Measurements from ENCODE around the gene SOHLH1. TPM values are rescaled to one million over a fixed set of nuclear protein-coding genes. Genes with fewer than 3 reads are reported as not detected.

Gene SOHLH1
- polyA plus RNA-seq, 2 of the 4 experiments (the other 2 are of a cell fraction), result not detected

DNA sequence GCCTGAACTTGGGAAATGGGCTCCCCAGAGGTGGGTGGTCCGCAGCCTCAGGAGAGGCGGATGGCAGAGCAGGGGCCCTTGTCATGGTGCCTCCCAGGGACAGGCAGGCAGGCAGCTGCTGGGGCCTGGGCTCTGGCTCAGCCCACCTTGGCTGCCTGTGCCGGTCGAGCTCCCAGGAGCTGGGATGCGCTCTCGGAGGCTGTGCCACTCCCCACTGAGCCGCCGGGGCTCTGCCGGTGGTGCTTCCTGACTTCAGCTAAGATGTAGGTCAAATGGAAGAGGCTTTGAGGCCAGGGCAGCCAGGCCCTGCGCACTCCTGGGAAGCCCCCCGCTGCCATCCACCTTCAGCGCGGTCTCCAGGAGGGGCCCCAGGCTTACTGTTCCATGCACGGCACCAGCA is 43.7 kb upstream of the SOHLH1 start:
- no peaks in the 10 kb centered on the region for H3K9me3 ChIP-seq
- WGBS (ENCODE audit: missing lambda C conversion rate), result 63% methylated on average over 11 of the region's 14 CpGs
- no peak for TF ChIP-seq CHD4 (IDR thresholded peaks at IDR 0.05; ENCODE audit: borderline replicate concordance)
- TF ChIP-seq, protein P1, sequence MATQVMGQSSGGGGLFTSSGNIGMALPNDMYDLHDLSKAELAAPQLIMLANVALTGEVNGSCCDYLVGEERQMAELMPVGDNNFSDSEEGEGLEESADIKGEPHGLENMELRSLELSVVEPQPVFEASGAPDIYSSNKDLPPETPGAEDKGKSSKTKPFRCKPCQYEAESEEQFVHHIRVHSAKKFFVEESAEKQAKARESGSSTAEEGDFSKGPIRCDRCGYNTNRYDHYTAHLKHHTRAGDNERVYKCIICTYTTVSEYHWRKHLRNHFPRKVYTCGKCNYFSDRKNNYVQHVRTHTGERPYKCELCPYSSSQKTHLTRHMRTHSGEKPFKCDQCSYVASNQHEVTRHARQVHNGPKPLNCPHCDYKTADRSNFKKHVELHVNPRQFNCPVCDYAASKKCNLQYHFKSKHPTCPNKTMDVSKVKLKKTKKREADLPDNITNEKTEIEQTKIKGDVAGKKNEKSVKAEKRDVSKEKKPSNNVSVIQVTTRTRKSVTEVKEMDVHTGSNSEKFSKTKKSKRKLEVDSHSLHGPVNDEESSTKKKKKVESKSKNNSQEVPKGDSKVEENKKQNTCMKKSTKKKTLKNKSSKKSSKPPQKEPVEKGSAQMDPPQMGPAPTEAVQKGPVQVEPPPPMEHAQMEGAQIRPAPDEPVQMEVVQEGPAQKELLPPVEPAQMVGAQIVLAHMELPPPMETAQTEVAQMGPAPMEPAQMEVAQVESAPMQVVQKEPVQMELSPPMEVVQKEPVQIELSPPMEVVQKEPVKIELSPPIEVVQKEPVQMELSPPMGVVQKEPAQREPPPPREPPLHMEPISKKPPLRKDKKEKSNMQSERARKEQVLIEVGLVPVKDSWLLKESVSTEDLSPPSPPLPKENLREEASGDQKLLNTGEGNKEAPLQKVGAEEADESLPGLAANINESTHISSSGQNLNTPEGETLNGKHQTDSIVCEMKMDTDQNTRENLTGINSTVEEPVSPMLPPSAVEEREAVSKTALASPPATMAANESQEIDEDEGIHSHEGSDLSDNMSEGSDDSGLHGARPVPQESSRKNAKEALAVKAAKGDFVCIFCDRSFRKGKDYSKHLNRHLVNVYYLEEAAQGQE (IDR thresholded peaks at IDR 0.05), result no peak
- TF ChIP-seq TFCP2L1 (CRISPR knock-in tag; IDR thresholded peaks at IDR 0.05), result no peak
- no peak for TF ChIP-seq MAFK (IDR thresholded peaks at IDR 0.05; ENCODE audit: partially characterized antibody)
- no peak for TF ChIP-seq HEYL (CRISPR knock-in tag; IDR thresholded peaks at IDR 0.05)
- TF ChIP-seq MYC (IDR thresholded peaks at IDR 0.05; ENCODE audit: borderline replicate concordance, low read length), result no peak
- no peak for TF ChIP-seq HOXA7 (CRISPR knock-in tag; IDR thresholded peaks at IDR 0.05)
- no peak for TF ChIP-seq SREBF2 (IDR thresholded peaks at IDR 0.05)
- TF ChIP-seq, protein P2, sequence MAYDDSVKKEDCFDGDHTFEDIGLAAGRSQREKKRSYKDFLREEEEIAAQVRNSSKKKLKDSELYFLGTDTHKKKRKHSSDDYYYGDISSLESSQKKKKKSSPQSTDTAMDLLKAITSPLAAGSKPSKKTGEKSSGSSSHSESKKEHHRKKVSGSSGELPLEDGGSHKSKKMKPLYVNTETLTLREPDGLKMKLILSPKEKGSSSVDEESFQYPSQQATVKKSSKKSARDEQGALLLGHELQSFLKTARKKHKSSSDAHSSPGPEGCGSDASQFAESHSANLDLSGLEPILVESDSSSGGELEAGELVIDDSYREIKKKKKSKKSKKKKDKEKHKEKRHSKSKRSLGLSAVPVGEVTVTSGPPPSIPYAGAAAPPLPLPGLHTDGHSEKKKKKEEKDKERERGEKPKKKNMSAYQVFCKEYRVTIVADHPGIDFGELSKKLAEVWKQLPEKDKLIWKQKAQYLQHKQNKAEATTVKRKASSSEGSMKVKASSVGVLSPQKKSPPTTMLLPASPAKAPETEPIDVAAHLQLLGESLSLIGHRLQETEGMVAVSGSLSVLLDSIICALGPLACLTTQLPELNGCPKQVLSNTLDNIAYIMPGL (CRISPR knock-in tag; IDR thresholded peaks at IDR 0.05; ENCODE audit: borderline replicate concordance), result no peak
- TF ChIP-seq ESRRA (IDR thresholded peaks at IDR 0.05; ENCODE audit: borderline replicate concordance, low read length), result no peak
- no peak for TF ChIP-seq ZFP36 (IDR thresholded peaks at IDR 0.05; ENCODE audit: borderline replicate concordance, partially characterized antibody)
- TF ChIP-seq EP300 (IDR thresholded peaks at IDR 0.05), result no peak
- no peak for TF ChIP-seq CBX2 (IDR thresholded peaks at IDR 0.05; ENCODE audit: borderline replicate concordance, low read depth)
- no peak for TF ChIP-seq HOXB5 (CRISPR knock-in tag; IDR thresholded peaks at IDR 0.05)
- no peak for TF ChIP-seq FOSL2 (IDR thresholded peaks at IDR 0.05)
- no peak for TF ChIP-seq FOSL2 (CRISPR knock-in tag; IDR thresholded peaks at IDR 0.05)
- TF ChIP-seq ZC3H11A (IDR thresholded peaks at IDR 0.05), result no peak
- TF ChIP-seq GATA3 (IDR thresholded peaks at IDR 0.05; ENCODE audit: borderline replicate concordance), result no peak
- no peak for TF ChIP-seq MAZ (IDR thresholded peaks at IDR 0.05; ENCODE audit: borderline replicate concordance, low read depth, low read length)
- no peak for TF ChIP-seq FOSB (CRISPR knock-in tag; IDR thresholded peaks at IDR 0.05)
- TF ChIP-seq, protein P3, sequence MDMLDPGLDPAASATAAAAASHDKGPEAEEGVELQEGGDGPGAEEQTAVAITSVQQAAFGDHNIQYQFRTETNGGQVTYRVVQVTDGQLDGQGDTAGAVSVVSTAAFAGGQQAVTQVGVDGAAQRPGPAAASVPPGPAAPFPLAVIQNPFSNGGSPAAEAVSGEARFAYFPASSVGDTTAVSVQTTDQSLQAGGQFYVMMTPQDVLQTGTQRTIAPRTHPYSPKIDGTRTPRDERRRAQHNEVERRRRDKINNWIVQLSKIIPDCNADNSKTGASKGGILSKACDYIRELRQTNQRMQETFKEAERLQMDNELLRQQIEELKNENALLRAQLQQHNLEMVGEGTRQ (IDR thresholded peaks at IDR 0.05), result no peak
- no peak overlapping the region for H3K27ac ChIP-seq
- FAIRE-seq (no peak), ATAC-seq (no peak), DNase-seq (ENCODE audit: low read depth in 1 of 2, low spot score in 1 of 2) (no peak)
- H3K4me1 ChIP-seq, result no peaks in the 10 kb centered on the region
- no peak overlapping the region for H3K4me3 ChIP-seq
- ChIA-PET CTCF (no interaction called here), POLR2A (no interaction called here)
- H3K4me2 ChIP-seq, result no peak overlapping the region

All from A549 (cell line).